K562 (cell line): ENCODE results near the gene RAD21L1. TPM values are rescaled to one million over a fixed set of nuclear protein-coding genes. Genes with fewer than 3 reads are reported as not detected.

Experiments used
- E2F4 ChIP-seq: sonication (generic); formaldehyde crosslinking; IDR thresholded peaks from 2 replicates; pipeline ENCODE4 v1.8.0; 2022; ENCODE audit warnings: mild to moderate bottlenecking, low read depth, missing genetic modification reagents
- GABPB2 ChIP-seq: fragments of 250-450 bp; sonication (Bioruptor Pico); conservative IDR thresholded peaks from 2 replicates; pipeline ENCODE4 v1.5.1; 2021; ENCODE audit warnings: mild to moderate bottlenecking
- HNRNPK ChIP-seq: fragments of 200-400 bp; formaldehyde crosslinking; IDR thresholded peaks from one replicate; pipeline ENCODE4 v1.6.1; 2018; ENCODE audit warnings: mild to moderate bottlenecking, low read depth, low read length; ENCODE audit not compliant: poor library complexity, severe bottlenecking
- IFI16 ChIP-seq: fragments of 250-450 bp; sonication (Bioruptor Pico); IDR thresholded peaks from 2 replicates; pipeline ENCODE4 v2.1.2; 2022; ENCODE audit warnings: mild to moderate bottlenecking, inconsistent platforms
- MAFG ChIP-seq: fragments of 450-650 bp; conservative IDR thresholded peaks from 2 replicates; pipeline ENCODE4 v1.6.1; 2016; ENCODE audit warnings: missing genetic modification characterization, missing compliant biosample characterization
- MNT ChIP-seq, 2 experiments: fragments of 450-650 bp; conservative IDR thresholded peaks; 2 replicates each; pipeline ENCODE4 v1.6.1; 2017; ENCODE audit warnings: mild to moderate bottlenecking in 2 of 2, moderate library complexity in 2 of 2
- PHB2 ChIP-seq: fragments of 450-650 bp; IDR thresholded peaks from 2 replicates; pipeline ENCODE4 v1.6.1; 2017; ENCODE audit warnings: low read depth
- RUNX1 ChIP-seq: sonication (generic); IDR thresholded peaks from 2 replicates; pipeline ENCODE4 v1.6.1; 2016; ENCODE audit warnings: antibody characterized with exemption, low read depth
- SETDB1 ChIP-seq: IDR thresholded peaks from one replicate; pipeline ENCODE4 v1.6.1; 2012; ENCODE audit warnings: low read length, control low read depth, inconsistent platforms
- SIN3B ChIP-seq: fragments of 450-650 bp; IDR thresholded peaks from 2 replicates; pipeline ENCODE4 v1.6.1; 2017; ENCODE audit warnings: low read depth, mild to moderate bottlenecking, moderate library complexity
- SMAD3 ChIP-seq: fragments of 450-650 bp; formaldehyde crosslinking; conservative IDR thresholded peaks from 2 replicates; pipeline ENCODE4 v1.4.0; 2020; ENCODE audit warnings: mild to moderate bottlenecking
- STAG1 ChIP-seq: sonication (generic); formaldehyde crosslinking; IDR thresholded peaks from 2 replicates; pipeline ENCODE4 v1.5.0; 2020; ENCODE audit warnings: missing genetic modification reagents, borderline replicate concordance
- TAL1 ChIP-seq: fragments of 450-650 bp; IDR thresholded peaks from 2 replicates; pipeline ENCODE4 v1.6.1; 2016; ENCODE audit warnings: mild to moderate bottlenecking
- THAP12 ChIP-seq: fragments of 250-450 bp; sonication (Bioruptor Pico); IDR thresholded peaks from 2 replicates; pipeline ENCODE4 v1.9.0; 2021; ENCODE audit warnings: mild to moderate bottlenecking, inconsistent platforms
- ZNF311 ChIP-seq: fragments of 250-450 bp; sonication (Bioruptor Pico); IDR thresholded peaks from 2 replicates; pipeline ENCODE4 v1.4.0; 2020; ENCODE audit warnings: mild to moderate bottlenecking, moderate library complexity
- ZNF347 ChIP-seq: fragments of 450-650 bp; formaldehyde crosslinking; IDR thresholded peaks from 2 replicates; pipeline ENCODE4 v1.4.0; 2020; ENCODE audit warnings: low read depth, mild to moderate bottlenecking, moderate library complexity
- ZNF384 ChIP-seq: IDR thresholded peaks from 2 replicates; pipeline ENCODE4 v1.6.1; 2012; ENCODE audit warnings: low read depth, low read length, improper control_type of control experiment
- ZNF398 ChIP-seq: fragments of 250-450 bp; sonication (Bioruptor Pico); IDR thresholded peaks from 2 replicates; pipeline ENCODE4 v1.8.0; 2021; ENCODE audit warnings: moderate library complexity, mild to moderate bottlenecking, inconsistent platforms
- ZNF518B ChIP-seq: fragments of 250-450 bp; sonication (Bioruptor Pico); IDR thresholded peaks from 2 replicates; pipeline ENCODE4 v1.5.0; 2021; ENCODE audit warnings: mild to moderate bottlenecking, moderate library complexity
- polyA plus RNA-seq, 8 experiments: library from polyadenylated mRNA; depleted of rRNA in 4 of 8; stranded (reverse) in 5 of 8; unstranded in 3 of 8; fragments of >200 nt; fragmentation: Nextera tagmentation in 2 of 8; fragmentation: Illumina TruSeq in 1 of 8; extraction: Ambion mirVana in 2 of 8; extraction: Trizol in 1 of 8; gene quantifications; 2 replicates each; pipeline versions ENCODE4 v1.2.1 to v1.2.3, GENCODE V29; 2011 to 2014; ENCODE audit warnings: inconsistent platforms in 1 of 8, missing spikeins in 1 of 8
- total RNA-seq, 7 experiments: library from RNA; depleted of rRNA in 6 of 7; stranded (reverse); fragments of >200 nt in 6 of 7; fragmentation: Illumina TruSeq in 2 of 7; extraction: Trizol in 2 of 7; gene quantifications; 2 replicates each; pipeline versions ENCODE4 v1.2.1 to v1.2.3, GENCODE V29; 2011 to 2021; ENCODE audit warnings: low replicate concordance in 1 of 7

RAD21L1 gene
- total and polyA plus RNA-seq, 9 of the 15 experiments (the other 6 are each of a cell fraction or from before 2014, with no cell fraction given), result 0.17 to 1.7 (median 0.45) TPM; not detected in 1

- TF ChIP-seq ZNF518B, result no peak
- no peak for TF ChIP-seq THAP12
- no peak for TF ChIP-seq ZNF347 (CRISPR knock-in tag)
- no peak for TF ChIP-seq E2F4 (CRISPR knock-in tag)
- peak; percentile 15 to 59; a peak in 2 of 4 replicates for TF ChIP-seq MNT (conservative IDR thresholded peaks at IDR 0.05)
- no peak for TF ChIP-seq ZNF311 (CRISPR knock-in tag)
- no peak for TF ChIP-seq SETDB1
- no peak for TF ChIP-seq GABPB2 (CRISPR knock-in tag)
- TF ChIP-seq RUNX1, result no peak
- TF ChIP-seq ZNF398, result no peak
- TF ChIP-seq SIN3B, result no peak
- TF ChIP-seq SMAD3 (CRISPR knock-in tag), result no peak
- TF ChIP-seq PHB2, result no peak
- no peak for TF ChIP-seq IFI16 (CRISPR knock-in tag)
- TF ChIP-seq HNRNPK, result no peak
- TF ChIP-seq STAG1 (CRISPR knock-in tag), result no peak
- no peak for TF ChIP-seq ZNF384
- TF ChIP-seq MAFG, result no peak
- peak; percentile 62; the same call in 1 of the 2 replicates for TF ChIP-seq TAL1
Observed at GRCh38 chr20:1187605-1188171, 38.2 kb upstream of the RAD21L1 start (continued).
